IPS-15b (cell line): ENCODE data around the gene VCPKMT.

Experiments used
- H3K27me3 ChIP-seq: one replicate; pipeline ENCODE4 v1.6.1; 2013; ENCODE audit warnings: low read length; ENCODE audit not compliant: control insufficient read depth, insufficient read depth
- H3K36me3 ChIP-seq: one replicate; pipeline ENCODE4 v1.6.1; 2013; ENCODE audit warnings: low read length; ENCODE audit not compliant: control insufficient read depth, insufficient read depth
- H3K4me1 ChIP-seq: one replicate; pipeline ENCODE4 v1.6.1; 2013; ENCODE audit warnings: mild to moderate bottlenecking, low read length; ENCODE audit not compliant: control insufficient read depth, insufficient read depth
- H3K4me3 ChIP-seq: one replicate; pipeline ENCODE4 v1.5.1; 2013; ENCODE audit warnings: low read depth, low read length
- H3K9ac ChIP-seq: one replicate; pipeline ENCODE4 v1.6.1; 2013; ENCODE audit warnings: low read depth, mild to moderate bottlenecking, low read length
- H3K9me3 ChIP-seq: one replicate; pipeline ENCODE4 v1.6.1; 2013; ENCODE audit warnings: mild to moderate bottlenecking, low read length; ENCODE audit not compliant: control insufficient read depth, insufficient read depth

Gene VCPKMT

GRCh38 chr14:50110323-50111037 lies 5.9 kb downstream of the VCPKMT start:
- no peaks in the 10 kb centered on the region for H3K27me3 ChIP-seq
- H3K36me3 ChIP-seq: peaks cover 17% of the 10 kb centered on the region
- H3K9ac ChIP-seq: no peak overlapping the region
- no peaks in the 10 kb centered on the region for H3K9me3 ChIP-seq
- H3K4me3 ChIP-seq: no peak overlapping the region
- H3K4me1 ChIP-seq: peaks cover 5% of the 10 kb centered on the region

GRCh38 chr14:50109342-50109741 lies 7.0 kb downstream of the VCPKMT start:
- peaks cover 13% of the 10 kb centered on the region for H3K36me3 ChIP-seq

GRCh38 chr14:50107850-50108249 lies 8.5 kb downstream of the VCPKMT start:
- Histone ChIP-seq H3K9ac (no peak overlapping the region), H3K36me3 (peaks cover 12% of the 10 kb centered on the region)

More at GRCh38 chr14:50109342-50109741, 7.0 kb downstream of the VCPKMT start:
- Histone ChIP-seq H3K4me3 (no peak overlapping the region), H3K27me3 (no peaks in the 10 kb centered on the region), H3K9me3 (no peaks in the 10 kb centered on the region), H3K9ac (no peak overlapping the region), H3K4me1 (peaks cover 5% of the 10 kb centered on the region)

GRCh38 chr14:50106178-50106577 lies 10.2 kb downstream of the VCPKMT start:
- H3K9ac ChIP-seq: no peak overlapping the region
- peaks cover 5% of the 10 kb centered on the region for H3K4me1 ChIP-seq
- peaks cover 9% of the 10 kb centered on the region for H3K36me3 ChIP-seq
- H3K4me3 ChIP-seq: no peak overlapping the region
- no peaks in the 10 kb centered on the region for H3K27me3 ChIP-seq
- no peaks in the 10 kb centered on the region for H3K9me3 ChIP-seq

More at GRCh38 chr14:50107850-50108249, 8.5 kb downstream of the VCPKMT start:
- Histone ChIP-seq H3K4me3 (no peak overlapping the region), H3K4me1 (peaks cover 5% of the 10 kb centered on the region), H3K27me3 (no peaks in the 10 kb centered on the region), H3K9me3 (no peaks in the 10 kb centered on the region)

GRCh38 chr14:50103558-50103957 lies 12.8 kb downstream of the VCPKMT start:
- Histone ChIP-seq H3K9ac (no peak overlapping the region), H3K4me3 (no peak overlapping the region), H3K27me3 (no peaks in the 10 kb centered on the region), H3K9me3 (no peaks in the 10 kb centered on the region), H3K36me3 (peaks cover 3% of the 10 kb centered on the region), H3K4me1 (peaks cover 4% of the 10 kb centered on the region)

- H3K9ac ChIP-seq: no peak overlapping the region
- H3K27me3 ChIP-seq: no peaks in the 10 kb centered on the region
- no peaks in the 10 kb centered on the region for H3K36me3 ChIP-seq
- no peak overlapping the region for H3K4me3 ChIP-seq
- H3K9me3 ChIP-seq: no peaks in the 10 kb centered on the region
- no peaks in the 10 kb centered on the region for H3K4me1 ChIP-seq
These were observed 15.0 kb downstream of the VCPKMT start for GRCh38 chr14:50101417-50101816.

GRCh38 chr14:50100805-50101204 lies 15.6 kb downstream of the VCPKMT start:
- no peaks in the 10 kb centered on the region for H3K4me1 ChIP-seq

GRCh38 chr14:50099335-50099734 lies 17.0 kb downstream of the VCPKMT start:
- H3K9ac ChIP-seq: no peak overlapping the region
- no peaks in the 10 kb centered on the region for H3K27me3 ChIP-seq
- H3K36me3 ChIP-seq: no peaks in the 10 kb centered on the region
- no peaks in the 10 kb centered on the region for H3K9me3 ChIP-seq
- no peak overlapping the region for H3K4me3 ChIP-seq
- H3K4me1 ChIP-seq: no peaks in the 10 kb centered on the region

More at GRCh38 chr14:50100805-50101204, 15.6 kb downstream of the VCPKMT start:
- Histone ChIP-seq H3K4me3 (no peak overlapping the region), H3K9me3 (no peaks in the 10 kb centered on the region), H3K36me3 (no peaks in the 10 kb centered on the region), H3K27me3 (no peaks in the 10 kb centered on the region), H3K9ac (no peak overlapping the region)

- H3K36me3 ChIP-seq: no peaks in the 10 kb centered on the region
- H3K4me1 ChIP-seq: no peaks in the 10 kb centered on the region
- H3K27me3 ChIP-seq: no peaks in the 10 kb centered on the region
- H3K9me3 ChIP-seq: no peaks in the 10 kb centered on the region
- no peak overlapping the region for H3K4me3 ChIP-seq
- H3K9ac ChIP-seq: no peak overlapping the region
These were observed 20.5 kb downstream of the VCPKMT start for GRCh38 chr14:50095895-50096294.

- Histone ChIP-seq H3K27me3 (no peaks in the 10 kb centered on the region), H3K9me3 (no peaks in the 10 kb centered on the region), H3K9ac (no peak overlapping the region), H3K4me3 (no peak overlapping the region), H3K4me1 (no peaks in the 10 kb centered on the region), H3K36me3 (no peaks in the 10 kb centered on the region)
These were observed 22.2 kb downstream of the VCPKMT start for GRCh38 chr14:50094056-50094755.

- H3K9ac ChIP-seq: no peak overlapping the region
- H3K4me1 ChIP-seq: no peaks in the 10 kb centered on the region
- no peaks in the 10 kb centered on the region for H3K9me3 ChIP-seq
- H3K27me3 ChIP-seq: no peaks in the 10 kb centered on the region
- no peaks in the 10 kb centered on the region for H3K36me3 ChIP-seq
- H3K4me3 ChIP-seq: no peak overlapping the region
These were observed 22.9 kb downstream of the VCPKMT start for GRCh38 chr14:50093496-50093895.

GRCh38 chr14:50092006-50092555 lies 24.3 kb downstream of the VCPKMT start:
- Histone ChIP-seq H3K27me3 (no peaks in the 10 kb centered on the region), H3K9me3 (no peaks in the 10 kb centered on the region), H3K36me3 (no peaks in the 10 kb centered on the region), H3K9ac (no peak overlapping the region), H3K4me3 (no peak overlapping the region), H3K4me1 (no peaks in the 10 kb centered on the region)
